Amniotic stem cell (primary cell): ENCODE measurements around the gene BEST1.

Source experiments
- DNase-seq: peaks from one replicate; lab custom pipeline; 2025; lab: John Stamatoyannopoulos, UW

Gene BEST1

DNA sequence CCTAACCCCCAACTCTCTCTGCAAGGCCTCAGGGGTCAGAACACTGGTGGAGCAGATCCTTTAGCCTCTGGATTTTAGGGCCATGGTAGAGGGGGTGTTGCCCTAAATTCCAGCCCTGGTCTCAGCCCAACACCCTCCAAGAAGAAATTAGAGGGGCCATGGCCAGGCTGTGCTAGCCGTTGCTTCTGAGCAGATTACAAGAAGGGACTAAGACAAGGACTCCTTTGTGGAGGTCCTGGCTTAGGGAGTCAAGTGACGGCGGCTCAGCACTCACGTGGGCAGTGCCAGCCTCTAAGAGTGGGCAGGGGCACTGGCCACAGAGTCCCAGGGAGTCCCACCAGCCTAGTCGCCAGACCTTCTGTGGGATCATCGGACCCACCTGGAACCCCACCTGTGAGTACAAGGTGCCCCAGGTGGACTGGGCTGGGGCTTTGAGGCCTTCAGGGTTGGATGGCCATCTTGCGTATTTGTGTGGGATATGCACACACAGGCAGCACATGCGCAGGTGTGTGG is at the start of gene BEST1:
TSS of gene BEST1 (plus strand) at position 317 of the 513 bp plus-strand sequence. CDS start 1,456 bp downstream, outside the sequence.
- no peak for DNase-seq

DNA sequence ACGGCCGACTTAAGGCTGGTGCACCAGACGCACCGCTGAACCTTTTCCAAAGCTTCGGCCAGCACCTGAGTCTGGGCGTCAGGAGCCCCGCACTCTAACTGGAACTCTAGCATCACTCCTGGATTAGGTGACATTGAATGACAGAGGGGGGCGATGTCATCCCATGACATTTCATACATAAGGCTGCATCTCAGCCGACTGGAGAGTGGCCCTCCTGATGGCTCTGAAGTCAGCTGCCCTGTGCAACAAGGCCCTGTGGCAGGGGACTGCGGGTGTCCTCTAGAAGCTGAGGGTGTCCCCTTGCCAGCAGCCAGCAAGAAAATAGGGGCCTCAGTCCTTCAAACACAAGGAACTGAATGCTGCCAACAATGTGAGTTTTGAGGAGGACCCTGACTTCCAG is 48.8 kb upstream of the BEST1 start:
- DNase-seq = no peak

DNA sequence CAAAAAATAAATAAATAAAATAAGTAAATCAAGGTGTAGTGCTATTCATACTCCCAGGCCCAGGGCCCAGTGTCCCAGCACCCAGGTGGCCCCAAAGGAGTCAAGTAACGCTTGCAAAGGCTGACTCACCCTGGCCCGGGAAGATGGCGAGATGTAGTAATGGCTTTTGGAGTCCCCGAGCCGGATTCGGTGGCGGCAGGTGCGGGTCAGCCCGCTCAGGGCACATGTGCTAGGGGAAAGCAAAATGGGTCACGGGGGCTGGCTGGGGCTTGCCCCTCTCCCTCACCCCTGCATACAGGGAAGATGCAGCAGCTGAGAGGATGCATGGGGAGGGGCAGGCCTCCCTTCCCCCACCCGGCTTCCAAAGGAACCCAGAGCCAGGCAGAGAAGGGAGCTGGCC is 47.8 kb upstream of the BEST1 start:
- no peak for DNase-seq

DNA sequence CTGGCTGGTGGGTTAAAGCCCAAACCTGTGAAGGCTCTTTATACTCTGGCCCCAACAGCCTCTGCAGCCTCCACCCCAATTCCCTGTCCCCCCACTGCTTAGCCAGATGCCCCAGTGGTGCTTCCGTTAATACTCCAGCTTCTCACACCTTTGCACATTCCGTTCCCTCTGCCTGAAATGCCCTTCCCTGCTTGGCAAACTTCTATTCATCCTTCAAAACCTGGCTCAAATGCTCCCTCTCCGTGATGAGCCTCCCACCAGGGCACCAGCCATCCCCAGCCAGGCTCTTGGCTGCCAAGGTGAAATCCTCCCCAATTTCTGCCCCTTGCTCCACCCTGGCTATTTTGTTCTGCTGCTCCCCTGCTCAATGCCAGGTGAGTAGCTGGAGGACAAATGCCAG is 46.3 kb upstream of the BEST1 start:
- no peak for DNase-seq

DNA sequence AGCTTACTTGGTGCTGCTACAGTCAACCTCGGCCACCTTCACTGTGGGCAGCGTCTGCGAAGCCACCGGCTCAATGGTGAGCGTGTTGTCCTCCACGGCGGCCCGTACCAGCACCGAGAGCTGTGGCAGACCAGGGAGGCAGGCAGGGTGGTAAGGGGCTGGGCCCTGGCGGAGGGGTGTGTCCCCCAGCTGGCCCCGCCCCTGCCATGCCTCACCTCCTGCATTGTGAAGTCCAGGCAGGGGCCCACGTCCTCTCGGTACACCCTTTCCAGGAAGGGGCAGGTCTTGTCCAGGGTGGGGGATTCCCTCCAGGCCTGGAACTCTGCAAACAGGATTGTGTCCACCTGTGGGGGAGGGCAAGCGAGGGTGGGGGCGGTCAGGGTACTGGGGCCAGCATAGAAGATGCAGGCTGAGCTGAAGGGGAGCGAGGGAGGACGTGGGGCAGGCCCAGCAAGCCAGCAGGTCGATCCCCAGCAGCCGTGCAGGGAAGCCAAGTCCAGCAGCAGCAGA is 45.6 kb upstream of the BEST1 start:
- no peak for DNase-seq

DNA sequence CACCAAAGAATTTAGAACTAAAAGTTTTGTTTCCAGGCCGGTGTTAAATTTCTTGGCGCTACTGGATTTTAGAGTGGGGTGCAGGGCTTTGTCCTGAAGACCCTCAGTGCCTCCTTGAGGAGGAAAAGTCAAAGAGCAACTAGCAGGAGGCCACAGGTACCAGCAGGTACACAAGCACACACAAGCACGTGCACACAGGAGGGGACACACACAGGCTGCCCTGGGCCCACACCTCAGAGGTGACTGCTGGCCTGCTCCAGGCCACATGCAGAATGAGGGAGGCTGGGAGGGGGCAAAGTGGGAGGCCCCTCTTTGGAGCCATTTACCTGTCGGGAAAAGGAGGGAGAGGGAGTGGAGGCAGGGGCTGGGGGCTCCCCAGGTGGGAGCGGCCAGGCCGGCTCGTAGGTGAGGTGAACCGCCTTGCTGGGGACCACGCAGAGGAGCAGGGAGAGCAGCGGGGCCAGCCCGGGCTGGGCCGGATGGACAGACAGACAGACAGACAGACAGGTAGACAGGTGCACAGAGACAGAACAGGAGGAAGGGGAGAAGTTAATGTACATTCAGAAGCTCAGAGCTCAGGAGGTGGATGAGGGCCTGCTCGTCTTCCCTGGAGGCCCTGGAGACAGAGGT is 45.0 kb upstream of the BEST1 start:
- DNase-seq = no peak

DNA sequence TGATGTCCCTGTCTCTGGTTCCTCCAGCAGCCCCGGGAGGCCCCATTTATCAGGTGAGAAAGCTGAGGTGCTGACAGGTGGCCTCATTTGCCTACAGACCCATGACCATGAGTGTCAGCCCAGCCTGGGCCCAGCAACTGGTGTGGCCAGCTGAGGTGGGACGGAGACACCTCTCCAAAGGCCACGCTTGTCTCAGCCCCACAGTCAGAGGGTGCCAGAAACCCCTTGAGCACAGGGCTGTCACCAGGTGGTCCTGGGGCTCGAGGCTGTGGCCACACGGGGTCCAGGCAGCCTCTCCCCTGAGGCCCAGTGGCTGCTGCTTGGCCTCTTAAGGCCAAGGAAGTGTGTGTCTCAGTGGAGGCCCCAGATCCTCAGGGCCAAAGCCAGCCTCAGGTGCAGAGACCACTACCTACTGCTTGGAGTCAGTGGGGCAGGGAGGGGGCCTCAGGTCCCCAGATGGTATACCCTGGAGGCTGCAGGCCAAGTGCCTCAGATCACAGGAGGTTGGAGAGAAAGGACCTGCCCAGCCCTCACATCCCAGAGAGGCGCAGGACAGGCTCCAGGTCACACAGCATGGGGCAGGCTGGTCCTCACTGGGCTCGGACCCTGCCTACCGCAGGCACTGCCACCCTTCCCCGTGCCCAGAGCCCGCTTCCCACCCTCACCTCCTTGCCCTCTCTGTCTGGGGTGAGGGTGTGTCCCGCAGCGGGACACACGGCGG is 44.2 kb upstream of the BEST1 start:
- DNase-seq = no peak

DNA sequence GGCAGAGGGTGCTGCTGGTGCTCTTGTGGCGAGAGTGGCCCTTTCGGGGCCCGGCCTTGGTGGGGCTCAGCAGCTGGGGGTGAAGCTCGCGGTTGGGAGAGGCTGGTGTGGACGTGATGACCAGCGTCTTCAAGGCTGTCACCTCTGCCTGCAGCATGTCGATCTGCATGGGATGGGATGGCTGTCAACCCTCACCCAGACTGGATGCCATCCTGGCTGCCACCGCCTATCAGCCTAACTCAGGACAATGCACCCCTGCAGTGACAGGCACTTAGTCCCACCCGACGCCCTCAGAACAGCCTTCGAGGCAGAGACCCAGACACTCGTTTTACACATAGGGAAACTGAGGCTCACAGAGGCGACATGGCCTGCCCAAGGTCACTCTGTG is 43.6 kb upstream of the BEST1 start:
- DNase-seq = no peak

DNA sequence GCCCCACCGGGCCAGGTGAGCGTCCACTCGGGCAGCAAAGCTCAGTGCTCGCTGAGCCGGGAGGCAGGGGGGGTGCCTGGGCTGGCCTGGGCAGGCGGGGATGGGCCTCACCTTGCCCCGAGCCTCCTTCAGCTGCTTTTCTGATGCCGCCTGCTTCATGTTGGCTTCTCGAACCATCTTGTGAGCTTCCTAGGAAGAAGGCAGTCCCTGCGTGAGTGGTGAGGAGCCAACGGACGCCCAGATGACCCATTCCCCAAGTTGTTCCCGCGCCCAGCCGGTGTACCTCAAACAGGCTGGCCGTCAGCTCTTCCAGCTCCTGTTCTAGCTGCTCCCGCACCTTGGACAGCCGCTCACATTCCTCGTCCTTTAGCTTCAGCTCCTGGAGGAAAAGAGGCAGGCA is 42.9 kb upstream of the BEST1 start:
- DNase-seq = no peak

DNA sequence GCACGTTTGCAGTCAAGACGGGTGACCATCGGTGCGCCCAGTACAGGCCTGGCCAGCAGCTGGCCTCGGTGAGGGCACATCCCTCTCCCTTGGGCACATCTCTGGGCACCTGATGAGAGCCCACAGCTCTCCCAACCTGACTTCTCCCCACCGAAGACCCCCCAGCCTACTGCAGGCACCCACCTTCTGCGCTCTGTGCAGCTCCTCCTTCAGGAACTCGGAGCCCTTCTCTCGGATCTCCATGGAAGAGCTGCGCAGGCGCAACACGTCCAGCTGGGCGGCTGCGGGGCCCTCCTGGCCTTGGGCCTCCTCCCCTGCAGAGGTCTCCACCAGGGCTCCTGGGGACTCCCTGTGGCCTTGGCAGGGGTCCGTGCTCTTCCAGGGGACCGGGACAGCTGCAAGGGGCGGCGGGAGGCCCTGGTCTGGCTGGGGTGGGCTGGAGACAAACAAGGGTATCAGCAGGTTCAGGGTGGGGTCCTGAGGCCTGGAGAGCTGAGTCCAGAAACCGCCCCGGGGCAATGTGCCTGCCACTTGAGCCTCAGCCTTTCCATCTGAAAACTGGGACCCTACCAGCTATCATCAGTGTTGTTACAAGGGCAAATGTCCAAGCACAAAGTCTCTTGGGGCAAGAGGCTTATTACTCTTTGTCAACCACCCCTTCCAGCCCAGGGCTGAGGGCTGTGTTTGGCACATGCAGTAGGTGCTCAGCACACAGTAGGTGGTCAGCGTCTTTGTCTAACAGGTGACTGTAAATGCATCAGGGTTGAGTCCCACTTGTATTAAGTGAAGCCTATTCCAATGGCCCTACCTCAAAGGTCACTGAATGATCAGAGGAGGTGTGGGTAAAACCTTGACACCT is 42.1 kb upstream of the BEST1 start:
- no peak for DNase-seq

DNA sequence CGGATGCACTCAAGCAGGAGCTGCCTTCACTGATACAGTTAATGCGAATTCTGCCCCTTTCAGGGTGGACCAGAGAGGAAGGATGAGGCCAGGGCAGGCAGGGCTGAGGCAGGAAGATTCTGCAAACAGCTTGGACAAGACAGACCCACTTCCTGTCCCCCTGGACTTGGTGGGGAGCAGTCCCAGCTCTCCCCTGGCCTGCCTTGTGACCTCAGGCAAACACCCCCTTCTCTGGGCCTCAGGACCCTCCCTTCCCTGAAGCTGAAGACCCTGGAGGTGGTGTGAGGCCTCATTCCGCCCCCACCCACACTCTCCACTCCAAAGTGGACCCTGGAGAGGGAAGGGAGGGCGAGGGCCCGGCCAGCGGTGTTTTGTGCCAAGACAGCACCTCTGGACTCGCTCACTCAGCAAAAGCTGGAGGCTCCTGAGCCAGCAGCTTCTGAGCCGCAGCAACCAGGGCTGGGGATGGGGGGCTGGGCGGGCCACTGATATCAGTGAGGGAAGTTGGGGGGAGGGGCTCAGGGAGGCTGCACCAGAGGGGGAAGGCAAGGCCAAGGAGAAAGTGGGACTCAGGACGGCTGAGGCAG is 41.3 kb upstream of the BEST1 start:
- DNase-seq = no peak

DNA sequence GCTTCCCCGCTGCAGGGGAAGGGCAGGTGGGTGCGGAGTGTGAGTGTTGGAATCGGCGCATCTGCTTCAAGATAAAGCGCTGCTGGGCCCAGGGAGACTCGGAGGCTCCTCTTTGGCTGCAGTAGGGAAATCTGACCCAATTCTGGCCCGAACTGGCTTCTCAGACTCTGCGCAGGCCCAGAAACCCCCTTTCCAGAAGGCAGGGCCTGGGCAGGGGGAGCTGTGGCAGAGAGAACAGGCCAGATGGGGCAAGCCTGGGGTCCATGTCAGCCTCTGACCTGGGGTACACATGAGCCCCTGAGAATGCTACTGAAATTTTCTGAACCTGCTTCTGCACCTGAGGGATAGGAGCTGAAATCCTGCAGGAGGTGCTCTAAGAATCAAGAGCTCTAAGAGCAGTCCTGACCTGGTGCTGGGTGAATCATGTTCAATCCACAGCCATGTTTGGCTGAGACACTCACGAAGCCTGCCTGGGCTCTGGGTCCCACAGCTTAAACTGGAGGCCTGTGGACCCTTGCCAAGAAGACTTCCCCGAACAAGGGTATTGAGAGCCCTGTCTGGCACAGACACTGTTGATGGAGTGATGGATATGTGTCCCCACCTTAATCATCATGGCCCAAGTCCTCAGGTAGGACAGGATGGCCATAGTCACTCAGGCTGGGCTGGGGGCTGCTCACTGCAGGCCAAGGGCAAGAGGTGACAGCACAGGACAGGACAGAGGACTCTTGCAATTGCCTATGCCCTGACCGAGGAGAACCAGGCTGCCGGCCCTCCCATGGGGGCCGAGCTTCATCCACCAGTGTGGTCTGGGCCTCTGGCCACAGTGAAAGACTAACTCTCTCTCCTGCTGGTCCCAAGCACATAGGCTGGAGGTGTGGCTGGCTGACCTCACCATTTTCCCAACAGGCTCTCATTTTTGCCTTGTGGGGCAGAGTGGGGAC is 39.7 kb upstream of the BEST1 start:
- no peak for DNase-seq

DNA sequence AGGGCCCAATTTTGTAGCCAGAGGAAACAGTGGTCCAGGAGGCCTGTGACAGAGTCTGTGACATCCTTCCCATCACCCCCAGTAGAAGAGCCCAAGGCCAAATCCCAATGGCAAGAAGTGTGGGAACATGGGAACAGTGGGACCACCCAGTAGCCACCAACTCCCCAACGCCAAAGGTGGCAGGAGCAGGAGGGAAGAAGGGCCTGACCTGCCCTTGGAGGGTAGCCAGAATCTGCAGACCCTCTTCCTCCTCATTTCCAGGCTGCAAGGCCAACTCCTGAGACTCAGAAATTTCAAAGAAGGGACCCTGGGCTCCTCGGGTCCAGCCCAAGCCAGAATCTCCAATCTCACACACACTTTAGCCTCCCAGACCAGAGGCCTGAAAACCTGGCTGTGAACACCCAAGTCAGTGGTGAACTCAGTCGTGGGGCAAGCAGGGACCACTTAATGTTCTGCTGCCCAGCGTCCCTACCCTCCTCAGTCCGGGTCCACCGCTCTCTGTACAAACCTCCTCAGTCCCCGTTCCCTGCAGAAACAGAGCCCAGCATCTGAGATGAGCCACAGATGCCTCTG is 38.9 kb upstream of the BEST1 start:
- DNase-seq = no peak

DNA sequence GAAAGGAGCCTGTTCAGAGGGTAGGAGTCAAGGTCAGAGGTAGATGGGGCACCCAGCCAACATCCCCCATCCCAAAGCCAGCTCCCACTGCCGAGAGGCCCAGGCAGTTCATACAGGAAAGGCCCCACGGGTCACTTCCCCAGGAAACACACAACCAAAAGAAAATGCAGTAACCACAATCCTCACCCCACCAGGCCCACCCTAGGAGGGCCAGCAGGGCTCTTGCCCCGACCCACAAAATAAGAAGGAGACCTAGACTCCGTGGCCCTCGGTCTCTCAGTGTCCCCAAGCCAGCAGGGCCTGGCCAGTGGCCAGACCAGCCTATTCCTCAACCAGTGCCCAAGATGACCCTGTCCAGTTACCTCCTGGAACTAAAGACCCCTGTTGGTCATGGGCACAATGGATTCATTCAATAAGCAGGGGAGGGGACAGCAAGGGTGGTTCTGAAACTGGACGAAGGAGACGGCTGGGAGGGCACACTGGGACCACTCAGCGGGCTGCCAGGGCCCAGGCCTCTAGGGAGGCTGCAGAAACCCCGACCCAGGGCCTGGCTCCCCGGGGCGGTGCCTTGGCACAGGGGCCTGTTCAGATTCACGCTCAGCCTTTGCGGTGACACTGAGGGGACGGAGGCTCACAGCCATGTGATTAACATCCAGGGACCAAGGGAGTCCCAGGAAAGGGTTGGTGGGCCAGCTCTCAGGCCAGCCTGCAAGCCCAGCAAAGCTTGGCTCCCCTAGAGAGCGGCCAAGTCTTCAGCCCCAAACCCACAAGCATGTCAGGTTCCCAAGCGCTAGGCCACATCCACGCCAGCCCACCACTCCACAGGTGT is 38.2 kb upstream of the BEST1 start:
- no peak for DNase-seq

DNA sequence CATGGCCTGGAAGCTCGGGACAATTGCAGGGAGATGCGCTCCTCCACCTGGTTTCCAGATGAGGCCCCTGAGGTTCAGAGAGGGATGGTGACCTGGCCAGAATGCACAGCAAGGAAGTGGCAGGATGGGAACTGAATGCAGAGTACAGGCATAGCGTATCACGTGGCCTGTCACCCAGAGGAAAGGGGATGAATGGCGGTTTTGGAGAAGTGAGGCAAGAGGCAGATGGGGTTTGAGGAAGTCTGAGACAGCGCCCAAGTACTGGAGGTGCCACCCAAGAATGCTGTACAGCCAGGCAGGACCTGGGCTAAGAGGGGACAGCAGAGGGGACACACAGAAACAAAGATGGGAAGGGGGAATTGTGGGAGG is 37.6 kb upstream of the BEST1 start:
- no peak for DNase-seq

DNA sequence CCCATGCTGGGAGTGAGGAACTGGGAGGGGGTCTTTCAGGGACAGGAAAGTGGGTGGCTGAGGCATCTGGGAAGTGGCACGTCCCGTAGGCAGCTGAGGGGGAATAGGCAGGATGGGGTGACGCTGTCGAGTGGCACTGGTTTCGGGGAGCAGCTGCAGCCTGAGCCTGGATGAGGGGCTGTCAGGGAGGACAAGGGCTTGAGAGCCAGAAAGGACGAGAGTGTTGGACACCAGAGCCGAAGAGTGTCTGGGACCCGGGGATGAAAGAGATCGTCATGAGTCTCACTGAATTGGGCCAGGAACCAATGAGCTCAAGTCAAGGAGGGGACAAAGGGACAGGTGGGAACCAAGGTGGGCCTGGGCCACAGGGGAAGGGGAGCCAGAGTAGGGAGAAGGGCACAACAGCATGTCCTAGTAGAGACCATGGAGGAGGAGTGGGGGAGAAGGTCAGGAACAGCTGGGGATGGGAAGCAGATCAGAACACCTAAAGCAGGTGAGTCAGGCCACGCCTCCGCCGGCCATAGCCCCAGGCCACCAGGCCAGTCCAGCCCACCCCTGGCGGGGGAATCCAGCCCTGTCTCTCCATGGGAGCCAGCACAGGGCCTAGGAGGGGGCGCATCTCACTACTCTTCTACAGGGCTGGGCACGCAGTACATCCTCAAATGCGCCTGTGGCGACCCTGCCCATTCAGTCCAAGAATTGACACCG is 37.0 kb upstream of the BEST1 start:
- no peak for DNase-seq

DNA sequence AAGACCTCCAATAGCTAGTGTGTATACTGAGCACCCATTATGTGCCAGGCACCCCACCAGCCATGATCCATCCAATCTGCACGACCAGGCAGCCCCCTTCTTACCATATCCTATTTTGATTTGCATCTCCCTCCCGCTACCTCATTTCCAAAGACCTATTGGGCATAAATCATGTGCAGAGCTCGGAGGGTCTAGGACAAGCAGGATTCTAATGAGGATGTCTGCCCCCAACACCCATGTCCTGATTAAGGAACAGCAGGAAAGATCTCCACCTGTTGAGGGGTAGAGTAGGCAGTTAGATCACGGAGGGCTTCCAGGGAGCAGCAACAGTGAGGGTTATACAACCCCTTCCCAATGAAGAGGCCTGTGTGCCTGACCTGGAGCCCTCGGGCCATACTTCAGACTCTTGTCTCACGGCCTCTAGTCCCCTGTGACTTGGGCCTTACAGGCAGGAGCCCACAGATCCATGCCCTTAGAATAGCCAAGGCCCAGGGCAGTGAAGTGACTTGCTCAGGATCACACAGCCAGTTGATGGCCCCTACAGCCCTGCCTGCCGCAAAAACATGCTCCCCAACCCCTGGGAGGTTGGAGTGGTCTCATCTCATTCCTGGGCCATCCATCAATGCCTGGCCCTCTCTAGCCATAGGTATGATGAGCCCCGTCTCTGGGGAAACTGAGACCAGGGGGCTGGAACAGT is 36.3 kb upstream of the BEST1 start:
- no peak for DNase-seq

DNA sequence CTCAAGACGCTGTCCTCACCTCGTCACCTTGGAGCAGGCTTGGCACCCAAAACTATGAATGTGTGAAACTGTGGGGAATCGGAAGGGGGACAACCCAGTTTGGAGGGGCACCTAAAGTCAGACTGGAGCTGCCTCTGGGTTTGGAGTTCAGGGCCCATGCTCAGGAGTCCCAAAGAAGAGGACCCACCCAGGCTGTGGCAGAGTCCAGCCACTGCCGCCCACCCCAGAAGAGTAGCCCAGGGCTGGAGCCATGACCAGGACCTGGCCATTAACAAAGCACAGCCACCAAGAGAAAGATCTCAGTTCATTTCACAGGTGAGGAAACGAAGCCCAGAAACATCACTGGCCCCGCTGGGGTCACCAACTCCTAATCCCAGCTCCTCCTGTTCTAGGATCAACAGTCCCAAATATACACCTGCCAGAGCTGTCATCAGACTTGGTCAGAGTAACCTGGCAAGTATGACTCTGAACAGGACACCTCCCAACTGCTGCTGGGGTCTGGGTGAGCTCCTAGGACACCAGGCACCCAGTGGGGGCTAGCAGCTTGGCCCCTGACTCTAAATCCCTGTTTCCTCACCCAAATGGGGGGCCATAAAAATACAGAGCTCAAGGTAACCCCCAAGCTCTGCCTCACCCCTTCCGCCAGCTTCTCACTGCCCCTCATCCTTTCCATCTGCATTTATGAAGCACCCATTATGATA is 35.5 kb upstream of the BEST1 start:
- DNase-seq = no peak
